Neural progenitor cell (in vitro differentiated cells): ENCODE data around the gene ZBTB43. TPM values are rescaled to one million over a fixed set of nuclear protein-coding genes. Genes with fewer than 3 reads are reported as not detected.

Source experiments
- DNase-seq: peaks from one replicate; pipeline ENCODE4 v3.0.0-alpha.2; 2016; ENCODE audit warnings: low spot score
- H2AFZ ChIP-seq: fragments of 200-600 bp; sonication (generic); replicated peaks from 2 replicates; pipeline ENCODE4 v1.6.1; 2016; ENCODE audit warnings: antibody characterized with exemption
- H3F3A ChIP-seq: fragments of 200-600 bp; sonication (generic); 2 replicates; pipeline ENCODE4 v1.6.1; 2016; ENCODE audit warnings: antibody characterized with exemption, low read depth
- H3K27ac ChIP-seq: fragments of 200-600 bp; sonication (generic); 2 replicates; pipeline ENCODE4 v1.5.1; 2016; ENCODE audit warnings: mild to moderate bottlenecking
- H3K27me3 ChIP-seq: fragments of 200-600 bp; sonication (generic); 2 replicates; pipeline ENCODE4 v1.6.1; 2016; ENCODE audit warnings: mild to moderate bottlenecking, moderate library complexity
- H3K36me3 ChIP-seq: fragments of 200-600 bp; sonication (generic); 2 replicates; pipeline ENCODE4 v1.5.1; 2016
- H3K4me1 ChIP-seq: fragments of 200-600 bp; sonication (generic); 2 replicates; pipeline ENCODE4 v1.6.1; 2016; ENCODE audit warnings: mixed run types
- H3K4me2 ChIP-seq: fragments of 200-600 bp; sonication (generic); 2 replicates; pipeline ENCODE4 v1.6.1; 2016
- H3K4me3 ChIP-seq: fragments of 200-600 bp; sonication (generic); 2 replicates; pipeline ENCODE4 v1.5.1; 2016
- H3K79me2 ChIP-seq: fragments of 200-600 bp; sonication (generic); 2 replicates; pipeline ENCODE4 v1.6.1; 2016; ENCODE audit warnings: low read depth
- H3K9ac ChIP-seq: fragments of 200-600 bp; sonication (generic); 2 replicates; pipeline ENCODE4 v1.6.1; 2016
- H3K9me3 ChIP-seq: fragments of 200-600 bp; sonication (generic); 2 replicates; pipeline ENCODE4 v1.5.1; 2016; ENCODE audit warnings: low read depth
- H4K20me1 ChIP-seq: fragments of 200-600 bp; sonication (generic); 2 replicates; pipeline ENCODE4 v1.6.1; 2016; ENCODE audit warnings: low read depth
- H3K27ac Mint-ChIP-seq: 3 replicates; pipeline ENCODE4 v1.8.0; 2021; ENCODE audit warnings: mixed read lengths
- H3K27me3 Mint-ChIP-seq: 2 replicates; pipeline ENCODE4 v1.8.0; 2022; ENCODE audit warnings: low read depth, mild to moderate bottlenecking, inconsistent platforms, moderate library complexity, mixed read lengths; ENCODE audit not compliant: insufficient read depth
- H3K36me3 Mint-ChIP-seq: 3 replicates; pipeline ENCODE4 v1.8.0; 2021; ENCODE audit warnings: mixed read lengths
- H3K4me1 Mint-ChIP-seq: 3 replicates; pipeline ENCODE4 v1.8.0; 2021; ENCODE audit warnings: mixed read lengths
- H3K4me3 Mint-ChIP-seq: 3 replicates; pipeline ENCODE4 v1.8.0; 2021; ENCODE audit warnings: mild to moderate bottlenecking, moderate library complexity, mixed read lengths
- H3K9me3 Mint-ChIP-seq: 3 replicates; pipeline ENCODE4 v1.8.0; 2020; ENCODE audit warnings: mixed read lengths
- CTCF ChIP-seq: fragments of 200-600 bp; sonication (generic); IDR thresholded peaks from 2 replicates; pipeline ENCODE4 v1.5.1; 2017; ENCODE audit warnings: antibody characterized with exemption, mild to moderate bottlenecking
- EZH2 ChIP-seq: fragments of 200-600 bp; sonication (generic); IDR thresholded peaks from 2 replicates; pipeline ENCODE4 v1.6.1; 2017; ENCODE audit warnings: antibody characterized with exemption, mild to moderate bottlenecking, moderate library complexity
- EZH2phosphoT487 ChIP-seq: fragments of 200-600 bp; sonication (generic); IDR thresholded peaks from 2 replicates; pipeline ENCODE4 v1.6.1; 2017; ENCODE audit warnings: antibody characterized with exemption
- total RNA-seq: library from RNA; depleted of rRNA; stranded (reverse); fragments of >200 nt; gene quantifications from 2 replicates; pipeline ENCODE4 v1.2.3, GENCODE V29; 2015; ENCODE audit warnings: low replicate concordance

ZBTB43 gene
- total RNA-seq, 1 donor from 2014 or later = 10.0 TPM

- no peak overlapping the region for H3K27ac ChIP-seq
- no peak overlapping the region for H3K9ac ChIP-seq
- no peaks in the 10 kb centered on the region for H3K36me3 ChIP-seq
- H2AFZ ChIP-seq = no peak overlapping the region
- Mint-ChIP-seq H3K27me3 (no peaks in the 10 kb centered on the region), H3K4me1 (no peaks in the 10 kb centered on the region), H3K27ac (no peak overlapping the region), H3K4me3 (no peak overlapping the region), H3K9me3 (no peaks in the 10 kb centered on the region), H3K36me3 (peaks cover 26% of the 10 kb centered on the region)
- H3K4me3 ChIP-seq = no peak overlapping the region
- DNase-seq = no peak
- peaks cover 13% of the 10 kb centered on the region for H4K20me1 ChIP-seq
- no peaks in the 10 kb centered on the region for H3K27me3 ChIP-seq
- H3K79me2 ChIP-seq = no peaks in the 10 kb centered on the region
- H3F3A ChIP-seq = no peaks in the 10 kb centered on the region
- no peaks in the 10 kb centered on the region for H3K9me3 ChIP-seq
- H3K4me1 ChIP-seq = no peaks in the 10 kb centered on the region
- TF ChIP-seq EZH2phosphoT487 = no peak
- no peak for TF ChIP-seq CTCF
- TF ChIP-seq EZH2 = no peak
- H3K4me2 ChIP-seq = no peak overlapping the region
Measured at GRCh38 chr9:126833710-126834345, 29.0 kb downstream of the ZBTB43 start.

- Histone ChIP-seq H4K20me1 (peaks cover 20% of the 10 kb centered on the region), H3K36me3 (no peaks in the 10 kb centered on the region), H3K27me3 (no peaks in the 10 kb centered on the region), H3K4me1 (no peaks in the 10 kb centered on the region), H3K4me3 (no peak overlapping the region), H3K9ac (no peak overlapping the region), H3F3A (no peaks in the 10 kb centered on the region), H3K4me2 (no peak overlapping the region), H3K9me3 (no peaks in the 10 kb centered on the region), H3K27ac (no peak overlapping the region), H2AFZ (no peak overlapping the region), H3K79me2 (no peaks in the 10 kb centered on the region)
- Mint-ChIP-seq H3K27me3 (no peaks in the 10 kb centered on the region), H3K36me3 (peaks cover 29% of the 10 kb centered on the region), H3K27ac (no peak overlapping the region), H3K4me1 (peaks cover 3% of the 10 kb centered on the region), H3K4me3 (no peak overlapping the region), H3K9me3 (no peaks in the 10 kb centered on the region)
- DNase-seq = no peak
- TF ChIP-seq EZH2 = no peak
- TF ChIP-seq EZH2phosphoT487 = no peak
- no peak for TF ChIP-seq CTCF
Measured at GRCh38 chr9:126834672-126835071, 29.8 kb downstream of the ZBTB43 start.

GRCh38 chr9:126836216-126836615, 31.4 kb downstream of the ZBTB43 start:
- DNase-seq = no peak
- no peak overlapping the region for H3K4me2 ChIP-seq
- H3K9me3 ChIP-seq = no peaks in the 10 kb centered on the region
- H3K4me3 Mint-ChIP-seq = no peak overlapping the region
- H3K27me3 ChIP-seq = no peaks in the 10 kb centered on the region
- H3K27ac Mint-ChIP-seq = no peak overlapping the region
- H3K4me1 ChIP-seq = no peaks in the 10 kb centered on the region
- TF ChIP-seq EZH2phosphoT487 (no peak), EZH2 (no peak), CTCF (no peak)
- no peaks in the 10 kb centered on the region for H3K9me3 Mint-ChIP-seq
- H3K4me3 ChIP-seq = no peak overlapping the region
- H3K36me3 Mint-ChIP-seq = peaks cover 26% of the 10 kb centered on the region
- no peaks in the 10 kb centered on the region for H3K36me3 ChIP-seq
- no peak overlapping the region for H3K27ac ChIP-seq
- no peaks in the 10 kb centered on the region for H3K79me2 ChIP-seq
- H2AFZ ChIP-seq = no peak overlapping the region
- H3K4me1 Mint-ChIP-seq = peaks cover 3% of the 10 kb centered on the region
- H3K9ac ChIP-seq = no peak overlapping the region
- H4K20me1 ChIP-seq = peaks cover 20% of the 10 kb centered on the region
- no peaks in the 10 kb centered on the region for H3K27me3 Mint-ChIP-seq
- H3F3A ChIP-seq = no peaks in the 10 kb centered on the region
